Trophoblast cell (in vitro differentiated cells and primary cell): ENCODE measurements around the gene FAM76A.

Experiments used
- DNase-seq, 2 donors: peaks; one replicate each; pipeline ENCODE4 v3.0.0-alpha.2; 2016
- H2AFZ ChIP-seq: 2 replicates; pipeline ENCODE4 v1.6.1; 2013; ENCODE audit warnings: low read length, moderate library complexity, mild to moderate bottlenecking; ENCODE audit not compliant: insufficient read depth, poor library complexity
- H2AK5ac ChIP-seq: 2 replicates; pipeline ENCODE4 v1.6.1; 2013; ENCODE audit warnings: mild to moderate bottlenecking, low read length
- H2BK120ac ChIP-seq: 2 replicates; pipeline ENCODE4 v1.6.1; 2013; ENCODE audit warnings: low read length, mild to moderate bottlenecking, moderate library complexity; ENCODE audit not compliant: insufficient read depth, poor library complexity
- H2BK12ac ChIP-seq: 2 replicates; pipeline ENCODE4 v1.6.1; 2013; ENCODE audit warnings: mild to moderate bottlenecking, low read length, moderate library complexity
- H2BK5ac ChIP-seq: 2 replicates; pipeline ENCODE4 v1.6.1; 2013; ENCODE audit warnings: low read length, low read depth, moderate library complexity, mild to moderate bottlenecking; ENCODE audit not compliant: poor library complexity
- H3K14ac ChIP-seq: 2 replicates; pipeline ENCODE4 v1.6.1; 2013; ENCODE audit warnings: mild to moderate bottlenecking, low read length
- H3K18ac ChIP-seq: 2 replicates; pipeline ENCODE4 v1.6.1; 2013; ENCODE audit warnings: mild to moderate bottlenecking, low read length
- H3K23ac ChIP-seq: 2 replicates; pipeline ENCODE4 v1.6.1; 2013; ENCODE audit warnings: low read length
- H3K27ac ChIP-seq: 2 replicates; pipeline ENCODE4 v1.5.1; 2013; ENCODE audit warnings: low read depth, mild to moderate bottlenecking, inconsistent platforms, low read length, moderate library complexity
- H3K27me3 ChIP-seq: 2 replicates; pipeline ENCODE4 v1.6.1; 2013; ENCODE audit warnings: inconsistent platforms, mild to moderate bottlenecking, low read length, moderate library complexity; ENCODE audit not compliant: insufficient read depth
- H3K36me3 ChIP-seq, 2 experiments: 1 replicate in 1 of 2; 2 replicates in 1 of 2; pipeline ENCODE4 v1.6.1; 2013; ENCODE audit warnings: low read length in 2 of 2, mild to moderate bottlenecking in 2 of 2, moderate library complexity in 1 of 2; ENCODE audit not compliant: insufficient read depth in 2 of 2, control insufficient read depth in 1 of 2
- H3K4ac ChIP-seq: 2 replicates; pipeline ENCODE4 v1.6.1; 2013; ENCODE audit warnings: low read depth, mild to moderate bottlenecking, low read length, moderate library complexity
- H3K4me1 ChIP-seq, 2 experiments: 1 replicate in 1 of 2; 2 replicates in 1 of 2; pipeline ENCODE4 v1.6.1; 2013; ENCODE audit warnings: low read length in 2 of 2, mild to moderate bottlenecking in 2 of 2, moderate library complexity in 1 of 2; ENCODE audit not compliant: insufficient read depth in 2 of 2, control insufficient read depth in 1 of 2
- H3K4me2 ChIP-seq: 2 replicates; pipeline ENCODE4 v1.6.1; 2013; ENCODE audit warnings: inconsistent platforms, mild to moderate bottlenecking, low read length, moderate library complexity
- H3K4me3 ChIP-seq: 2 replicates; pipeline ENCODE4 v1.5.1; 2013; ENCODE audit warnings: mild to moderate bottlenecking, low read depth, low read length, inconsistent platforms
- H3K79me1 ChIP-seq: one replicate; pipeline ENCODE4 v1.6.1; 2013; ENCODE audit warnings: low read length
- H3K79me2 ChIP-seq: 2 replicates; pipeline ENCODE4 v1.6.1; 2013; ENCODE audit warnings: low read length, mild to moderate bottlenecking; ENCODE audit not compliant: control insufficient read depth, insufficient read depth, poor library complexity
- H3K9ac ChIP-seq: 2 replicates; pipeline ENCODE4 v1.6.1; 2013; ENCODE audit warnings: mild to moderate bottlenecking, low read length
- H3K9me3 ChIP-seq: 2 replicates; pipeline ENCODE4 v1.6.1; 2013; ENCODE audit warnings: low read depth, mild to moderate bottlenecking, control low read depth, inconsistent platforms, low read length; ENCODE audit not compliant: insufficient read depth
- H4K12ac ChIP-seq: 2 replicates; pipeline ENCODE4 v1.6.1; 2013; ENCODE audit warnings: low read depth, mild to moderate bottlenecking, low read length, moderate library complexity
- H4K8ac ChIP-seq: 2 replicates; pipeline ENCODE4 v1.6.1; 2013; ENCODE audit warnings: low read depth, mild to moderate bottlenecking, low read length, moderate library complexity
- H4K91ac ChIP-seq: one replicate; pipeline ENCODE4 v1.6.1; 2013; ENCODE audit warnings: low read depth, mild to moderate bottlenecking, low read length, moderate library complexity
- WGBS: extraction: QIAGEN DNeasy Blood & Tissue Kit; methylation state at CpG from one replicate; pipeline ENCODE4 v1.1.7; 2013; ENCODE audit warnings: missing lambda C conversion rate; ENCODE audit not compliant: insufficient read length, insufficient coverage; ENCODE audit errors: extremely low coverage; 5-methylcytosine and 5-hydroxymethylcytosine counted together

The FAM76A gene

DNA sequence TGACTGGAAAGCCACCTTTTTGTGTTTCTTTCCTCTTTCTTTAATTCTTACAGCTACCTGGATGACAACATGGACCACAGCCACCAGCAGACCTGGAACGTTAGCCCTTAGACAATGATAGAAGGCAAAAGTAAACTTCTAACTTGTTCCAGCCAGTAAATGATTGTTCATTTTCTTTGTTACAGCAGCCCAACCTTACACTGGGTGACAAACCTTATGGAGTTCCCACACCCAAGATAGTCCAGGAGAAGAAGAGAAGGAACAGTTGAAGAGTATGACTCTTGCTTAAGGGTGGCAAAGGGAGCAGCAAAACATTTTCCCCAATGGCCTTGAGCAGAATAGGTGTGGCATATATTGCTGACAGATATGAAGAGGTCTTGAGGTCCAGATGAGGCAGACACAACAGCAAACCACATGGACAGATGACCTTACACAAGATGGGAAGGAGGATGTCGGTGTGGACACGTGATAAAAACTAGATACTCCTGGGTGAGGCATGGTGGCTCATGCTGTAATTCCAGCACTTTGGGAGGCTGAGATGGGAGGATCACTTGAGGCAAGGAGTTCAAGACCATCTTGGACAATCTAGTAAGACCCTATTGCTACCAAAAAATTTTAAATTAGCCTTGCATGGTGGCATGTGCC, 11.8 kb upstream of the FAM76A start:
- Histone ChIP-seq H3K27me3 (no peaks in the 10 kb centered on the region), H3K36me3 (no peaks in the 10 kb centered on the region), H3K4me2 (no peak overlapping the region), H2BK12ac (no peak overlapping the region), H2AFZ (no peak overlapping the region), H3K27ac (peak overlapping the region; percentile 50), H4K8ac (no peak overlapping the region), H2AK5ac (no peak overlapping the region), H3K4me3 (no peak overlapping the region), H3K4me1 (peaks cover 0 to 6% of the 10 kb centered on the region in 2 experiments), H3K79me1 (peaks cover 4% of the 10 kb centered on the region), H3K4ac (no peak overlapping the region), H3K18ac (no peak overlapping the region), H2BK5ac (no peak overlapping the region), H3K23ac (no peak overlapping the region), H3K79me2 (no peaks in the 10 kb centered on the region), H2BK120ac (no peak overlapping the region), H4K91ac (no peak overlapping the region), H3K9me3 (no peaks in the 10 kb centered on the region), H3K9ac (no peak overlapping the region), H4K12ac (no peak overlapping the region), H3K14ac (no peak overlapping the region)
- DNase-seq: no peak
- WGBS: no CpG with 5 or more reads among the region's 3 CpGs

DNA sequence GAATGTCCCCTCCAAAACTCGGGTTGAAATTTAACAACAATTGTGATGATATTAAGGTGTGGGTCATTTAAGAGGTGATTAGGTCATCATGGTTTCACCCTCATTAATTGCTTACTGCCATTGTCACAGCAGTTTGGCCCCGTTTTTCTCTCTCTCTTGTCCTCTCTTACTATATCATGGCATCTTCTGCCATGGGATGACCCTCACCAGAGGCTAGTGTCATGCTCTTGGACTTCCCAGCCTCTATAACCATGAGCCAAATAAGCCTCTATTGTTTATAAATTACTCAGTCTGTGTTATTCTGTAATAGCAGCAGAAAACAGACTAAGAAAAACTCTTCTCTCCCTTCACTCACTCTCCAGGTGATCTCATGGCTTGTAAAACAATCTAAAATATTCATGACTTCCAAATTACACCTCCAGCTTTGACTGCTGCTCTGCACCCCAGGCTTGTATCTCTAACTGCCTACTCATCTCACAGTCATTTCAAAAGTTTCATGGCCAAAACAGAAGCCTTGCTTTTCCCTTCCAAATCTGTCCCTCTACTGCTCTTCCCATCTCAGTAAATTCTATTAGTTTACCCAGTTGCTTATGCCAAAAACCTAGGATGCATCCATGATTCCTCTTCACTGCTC, 9.4 kb upstream of the FAM76A start:
- Histone ChIP-seq H2AFZ (no peak overlapping the region), H3K27ac (no peak overlapping the region)
- no CpG with 5 or more reads among the region's 2 CpGs for WGBS

DNA sequence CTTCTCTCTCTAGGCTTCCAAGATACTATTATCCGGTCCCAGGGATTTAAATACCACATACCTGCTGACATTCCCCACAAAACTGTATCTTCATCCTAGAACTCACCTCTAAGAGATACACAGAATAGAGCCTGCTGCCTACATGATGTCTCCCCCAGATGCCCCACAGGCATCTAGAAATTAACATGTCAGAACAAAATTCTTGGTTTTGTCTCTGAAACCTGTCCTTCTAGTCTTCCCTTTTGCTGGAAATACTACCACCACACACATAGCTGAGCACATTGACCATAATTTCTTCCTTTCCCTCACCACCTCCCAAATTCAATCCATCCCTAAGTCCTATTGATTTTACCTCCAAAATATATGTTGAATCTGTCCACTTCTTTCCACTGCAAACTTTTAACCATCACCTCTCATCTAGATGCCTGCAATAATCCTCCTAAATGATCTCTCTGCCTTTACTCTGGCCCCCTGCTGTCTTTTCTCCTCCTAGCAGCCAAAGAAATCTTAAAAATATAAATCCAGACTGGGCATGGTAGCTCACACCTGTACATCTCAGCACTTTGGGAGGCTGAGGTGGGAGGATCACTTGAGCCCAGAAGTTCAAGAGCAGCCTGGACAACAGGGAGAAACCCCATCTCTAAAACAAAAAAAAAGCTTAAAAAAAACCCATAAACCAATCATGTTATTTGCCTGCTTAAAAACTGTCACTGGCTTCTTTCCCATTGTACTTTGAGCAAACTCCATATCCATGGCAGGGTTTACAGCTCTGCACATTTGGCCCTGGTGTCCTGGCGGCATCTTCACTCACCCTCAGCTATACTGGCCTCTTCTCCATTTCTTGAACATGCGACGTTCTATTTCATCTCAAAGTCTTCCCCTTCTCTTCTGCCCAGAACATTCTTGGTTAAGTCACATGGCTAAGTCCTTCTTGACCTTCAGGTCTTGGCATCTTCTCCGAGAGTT, 6.2 kb upstream of the FAM76A start:
- H3K14ac ChIP-seq: no peak overlapping the region
- no peak overlapping the region for H3K9ac ChIP-seq
- H3K36me3 ChIP-seq: no peaks in the 10 kb centered on the region
- no peaks in the 10 kb centered on the region for H3K9me3 ChIP-seq
- H3K4me1 ChIP-seq: no peaks in the 10 kb centered on the region
- H2BK120ac ChIP-seq: no peak overlapping the region
- H4K12ac ChIP-seq: no peak overlapping the region
- DNase-seq: peak; percentile 18 to 33
- no peak overlapping the region for H3K4me3 ChIP-seq
- no peaks in the 10 kb centered on the region for H3K27me3 ChIP-seq
- H4K91ac ChIP-seq: no peak overlapping the region
- H3K18ac ChIP-seq: no peak overlapping the region
- no peak overlapping the region for H2BK5ac ChIP-seq
- WGBS: no CpG with 5 or more reads among the region's 5 CpGs
- no peaks in the 10 kb centered on the region for H3K79me1 ChIP-seq
- H2AK5ac ChIP-seq: no peak overlapping the region
- H3K4me2 ChIP-seq: no peak overlapping the region
- no peak overlapping the region for H3K23ac ChIP-seq
- no peak overlapping the region for H2AFZ ChIP-seq
- no peak overlapping the region for H4K8ac ChIP-seq
- no peaks in the 10 kb centered on the region for H3K79me2 ChIP-seq
- H3K27ac ChIP-seq: no peak overlapping the region
- no peak overlapping the region for H2BK12ac ChIP-seq
- H3K4ac ChIP-seq: no peak overlapping the region

More for the DNA sequence above, 9.4 kb upstream of the FAM76A start:
- H3K36me3 ChIP-seq: no peaks in the 10 kb centered on the region
- H4K8ac ChIP-seq: no peak overlapping the region
- H3K9ac ChIP-seq: no peak overlapping the region
- H3K4me1 ChIP-seq: peaks cover 0 to 6% of the 10 kb centered on the region in 2 experiments
- H3K4ac ChIP-seq: no peak overlapping the region
- no peak overlapping the region for H4K91ac ChIP-seq
- H2BK120ac ChIP-seq: no peak overlapping the region
- H3K18ac ChIP-seq: no peak overlapping the region
- no peak overlapping the region for H2AK5ac ChIP-seq
- no peak overlapping the region for H3K23ac ChIP-seq
- H3K9me3 ChIP-seq: no peaks in the 10 kb centered on the region
- H2BK12ac ChIP-seq: no peak overlapping the region
- peaks cover 4% of the 10 kb centered on the region for H3K79me1 ChIP-seq
- no peaks in the 10 kb centered on the region for H3K27me3 ChIP-seq
- no peaks in the 10 kb centered on the region for H3K79me2 ChIP-seq
- no peak overlapping the region for H4K12ac ChIP-seq
- DNase-seq: peak; percentile 22 to 69
- no peak overlapping the region for H3K4me3 ChIP-seq
- no peak overlapping the region for H3K4me2 ChIP-seq
- no peak overlapping the region for H2BK5ac ChIP-seq
- H3K14ac ChIP-seq: no peak overlapping the region

DNA sequence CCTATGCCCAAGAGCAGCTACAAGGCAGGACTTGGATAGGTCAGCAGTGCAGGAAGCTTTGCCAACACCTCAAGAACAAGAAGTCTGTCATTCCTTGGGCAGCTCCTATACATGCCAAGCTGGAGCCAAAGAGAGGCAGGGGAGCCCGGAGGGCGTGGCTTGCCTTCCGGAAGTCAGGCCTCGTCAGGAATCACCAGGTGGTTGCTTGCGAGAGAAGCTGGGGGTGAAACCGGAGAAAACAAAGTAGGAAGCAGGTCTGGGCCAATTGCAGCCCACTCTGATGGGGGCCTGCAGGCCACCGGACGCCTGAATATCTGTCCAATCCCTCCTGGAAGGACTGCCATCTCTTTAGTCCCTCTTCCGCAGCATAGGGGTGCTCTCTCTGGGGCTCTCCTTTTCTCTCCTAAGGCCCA, 794 bp upstream of the FAM76A start:
- Histone ChIP-seq H3K14ac (peak overlapping the region; percentile 16), H2AK5ac (no peak overlapping the region), H3K4me1 (peaks cover 0 to 6% of the 10 kb centered on the region in 2 experiments), H3K18ac (no peak overlapping the region), H3K23ac (no peak overlapping the region), H3K4me2 (peak overlapping the region; percentile 56), H3K79me2 (peaks cover 7% of the 10 kb centered on the region), H3K79me1 (peaks cover 10% of the 10 kb centered on the region), H2BK12ac (peak overlapping the region; percentile 16), H3K4me3 (no peak overlapping the region), H2BK120ac (peak overlapping the region; percentile 46), H4K8ac (peak overlapping the region; percentile 91), H3K36me3 (peaks cover 0 to 1% of the 10 kb centered on the region in 2 experiments), H3K27me3 (no peaks in the 10 kb centered on the region), H3K4ac (no peak overlapping the region), H3K9ac (no peak overlapping the region), H4K12ac (peak overlapping the region; percentile 40), H4K91ac (peak overlapping the region; percentile 32), H2BK5ac (peak overlapping the region; percentile 39), H3K27ac (no peak overlapping the region), H3K9me3 (no peaks in the 10 kb centered on the region), H2AFZ (peak overlapping the region; percentile 89)
- peak; percentile 18 to 42 for DNase-seq
- no CpG with 5 or more reads among the region's 9 CpGs for WGBS
